Erythroblast (primary cell): ENCODE measurements around the gene SLC1A4.

Source experiments
- GATA1 ChIP-seq: IDR thresholded peaks from 2 replicates; pipeline ENCODE4 v1.6.1; 2011; ENCODE audit warnings: low read depth, mild to moderate bottlenecking, control low read depth, low read length, moderate library complexity
- POLR2A ChIP-seq: IDR thresholded peaks from 2 replicates; pipeline ENCODE4 v1.6.1; 2011; ENCODE audit warnings: mild to moderate bottlenecking, low read length

GRCh38 chr2:65023742-65024141, 34.5 kb downstream of the SLC1A4 start:
- no peak for TF ChIP-seq POLR2A
- TF ChIP-seq GATA1 = no peak
